ENCODE data around the gene COX6A2.

Gene COX6A2

DNA sequence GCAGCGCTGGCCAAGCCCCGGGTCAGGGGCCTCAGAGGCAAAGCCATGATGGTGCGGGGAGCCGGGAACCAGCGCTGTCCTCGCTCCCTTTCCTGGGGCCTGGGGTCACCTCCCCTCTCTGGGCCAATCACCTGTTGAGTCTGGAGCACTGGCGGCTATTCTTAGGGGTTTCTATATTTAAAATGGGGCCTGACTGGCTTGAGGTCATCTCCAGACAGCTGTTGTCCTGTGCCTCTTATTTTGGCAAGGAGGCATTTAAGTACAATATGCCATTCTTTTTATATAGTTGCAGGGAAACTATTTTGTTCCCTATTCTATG lies at the start of gene COX6A2:
TSS of gene COX6A2 (minus strand) at position 82 of the 319 bp plus-strand sequence. CDS start at position 47, 35 bp downstream.
- DNase-seq (ENCODE audit: low spot score), result no peak

DNA sequence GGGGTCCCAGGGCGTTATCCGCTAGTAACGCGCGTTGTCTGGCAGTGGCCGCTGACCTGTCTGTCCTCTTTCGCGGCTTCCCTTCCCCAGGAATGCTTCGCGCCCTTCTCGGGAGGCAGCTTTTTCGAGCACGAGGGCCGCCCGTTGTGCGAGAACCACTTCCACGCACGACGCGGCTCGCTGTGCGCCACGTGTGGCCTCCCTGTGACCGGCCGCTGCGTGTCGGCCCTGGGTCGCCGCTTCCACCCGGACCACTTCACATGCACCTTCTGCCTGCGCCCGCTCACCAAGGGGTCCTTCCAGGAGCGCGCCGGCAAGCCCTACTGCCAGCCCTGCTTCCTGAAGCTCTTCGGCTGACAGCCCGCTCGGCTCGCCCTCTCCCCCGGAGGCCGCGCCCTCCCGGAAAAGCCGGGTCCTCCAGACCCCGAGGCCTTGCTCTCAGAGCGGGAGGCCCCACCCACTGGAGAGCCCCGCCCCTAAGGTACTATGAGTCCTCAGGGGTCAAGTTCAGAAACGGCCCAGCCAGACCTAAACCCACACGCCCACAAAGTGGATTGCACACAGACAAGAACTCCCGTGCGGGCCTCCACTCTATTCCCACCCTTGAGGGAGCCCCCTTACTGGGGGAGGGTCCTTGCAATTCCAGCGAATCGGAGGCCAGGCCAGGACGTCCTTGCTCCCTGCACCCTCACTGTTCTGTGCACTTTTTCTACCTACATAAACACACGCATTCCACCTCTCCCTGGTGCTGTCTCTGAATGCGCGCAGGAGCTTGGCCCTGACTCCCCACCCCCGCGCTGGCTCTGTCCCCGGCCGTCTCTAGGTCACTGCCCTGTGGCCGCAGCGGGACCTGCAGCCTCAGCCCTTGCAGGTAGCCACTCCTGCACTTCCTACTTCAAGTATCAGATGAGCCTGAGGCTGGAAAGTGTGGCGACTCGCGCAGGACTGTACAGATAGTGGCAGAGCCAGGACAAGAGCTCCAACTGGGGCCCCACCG lies 49.4 kb upstream of the COX6A2 start:
- peak; percentile 46 for DNase-seq (ENCODE audit: low spot score)

DNA sequence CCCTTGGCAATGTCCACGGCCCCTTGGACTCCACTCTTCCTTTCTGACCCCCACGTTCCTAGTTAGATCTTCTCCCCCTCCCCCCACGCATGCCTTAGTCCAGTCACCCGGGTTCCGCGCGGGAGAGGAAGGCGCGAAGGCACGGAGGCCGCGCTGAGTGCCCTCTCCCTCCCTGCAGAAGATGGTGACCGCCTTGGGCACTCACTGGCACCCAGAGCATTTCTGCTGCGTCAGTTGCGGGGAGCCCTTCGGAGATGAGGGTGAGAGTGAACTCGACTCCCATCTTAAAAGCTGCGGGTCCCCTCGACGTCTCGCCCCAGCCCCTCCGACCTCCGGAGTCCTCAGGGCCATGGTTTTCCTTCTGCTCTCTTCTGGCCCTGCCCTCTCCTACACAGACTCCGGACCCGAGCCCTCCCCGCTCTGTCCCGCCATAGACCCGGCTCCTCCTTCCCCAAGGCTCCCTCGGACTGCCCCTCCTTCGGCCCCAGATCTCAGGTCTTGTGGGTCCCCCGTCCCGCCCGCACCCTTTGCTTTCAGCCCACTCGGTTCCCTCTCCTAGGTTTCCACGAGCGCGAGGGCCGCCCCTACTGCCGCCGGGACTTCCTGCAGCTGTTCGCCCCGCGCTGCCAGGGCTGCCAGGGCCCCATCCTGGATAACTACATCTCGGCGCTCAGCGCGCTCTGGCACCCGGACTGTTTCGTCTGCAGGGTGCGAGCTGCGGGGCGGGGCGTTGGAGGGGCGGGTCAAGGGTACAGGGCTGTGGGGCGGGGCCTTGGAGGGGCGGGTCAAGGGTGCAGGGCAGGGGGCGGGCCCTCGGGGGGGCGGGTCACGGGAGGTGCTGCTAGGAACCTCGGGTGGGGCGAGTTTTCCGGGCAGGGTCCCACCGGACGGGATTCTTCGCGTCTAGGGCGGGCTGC lies 48.4 kb upstream of the COX6A2 start:
- peak; percentile 50 for DNase-seq (ENCODE audit: low spot score)

DNA sequence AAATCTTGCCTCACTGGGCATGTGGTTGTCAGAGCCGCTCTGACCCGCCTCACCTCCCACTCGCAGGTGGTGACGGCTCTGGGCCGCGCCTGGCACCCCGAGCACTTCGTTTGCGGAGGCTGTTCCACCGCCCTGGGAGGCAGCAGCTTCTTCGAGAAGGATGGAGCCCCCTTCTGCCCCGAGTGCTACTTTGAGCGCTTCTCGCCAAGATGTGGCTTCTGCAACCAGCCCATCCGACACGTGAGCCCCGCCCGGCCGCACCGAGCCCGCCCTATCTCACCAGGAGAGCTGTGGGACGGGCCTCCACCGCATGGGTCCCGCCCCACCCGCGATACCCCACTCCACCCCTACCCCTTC lies 47.8 kb upstream of the COX6A2 start:
- no peak for DNase-seq (ENCODE audit: low spot score)

DNA sequence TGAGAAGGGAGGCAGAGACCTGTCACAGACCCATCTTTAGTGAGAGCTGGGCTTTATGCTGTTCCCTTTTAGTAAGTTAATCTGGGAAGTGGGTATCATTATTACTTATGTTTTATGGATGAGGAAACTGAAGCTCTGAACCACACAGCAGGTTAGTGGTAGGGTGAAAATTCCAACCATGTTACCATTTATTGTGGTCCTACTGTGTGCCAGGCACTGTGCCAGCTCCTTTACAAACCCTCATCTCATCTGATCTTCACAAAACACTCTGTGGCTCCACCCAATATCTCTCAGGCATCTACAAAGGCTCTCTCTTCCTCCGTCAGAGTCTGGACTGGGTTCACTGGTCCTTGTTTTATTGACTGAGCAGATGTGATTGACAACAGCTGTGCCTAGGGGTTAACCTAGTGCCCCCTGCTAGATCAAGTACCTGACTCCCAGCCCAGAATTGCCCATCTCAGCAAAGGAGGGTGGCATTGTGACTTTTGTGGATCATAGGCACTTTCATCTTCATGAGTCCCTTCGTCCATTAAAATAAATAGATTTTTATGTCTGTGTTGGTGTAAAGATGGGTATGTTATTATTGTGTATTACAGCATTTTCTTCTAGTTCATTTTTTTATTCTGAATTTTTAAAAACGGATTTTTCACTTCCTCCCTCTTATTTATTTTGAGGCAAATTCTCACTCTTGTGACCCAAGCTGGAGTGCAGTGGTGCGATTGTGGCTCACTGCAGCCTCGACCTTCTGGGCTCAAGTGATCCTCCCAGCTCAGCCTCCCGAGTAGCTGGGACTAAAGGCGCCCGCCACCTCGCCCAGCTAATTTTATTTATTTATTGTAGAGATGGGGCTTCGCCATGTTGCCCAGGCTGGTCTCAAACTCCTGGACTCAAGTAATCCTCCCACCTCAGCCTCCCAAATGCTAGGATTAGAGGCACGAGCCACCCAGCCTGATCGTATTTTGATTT lies 46.9 kb upstream of the COX6A2 start:
- DNase-seq (ENCODE audit: low spot score), result no peak

DNA sequence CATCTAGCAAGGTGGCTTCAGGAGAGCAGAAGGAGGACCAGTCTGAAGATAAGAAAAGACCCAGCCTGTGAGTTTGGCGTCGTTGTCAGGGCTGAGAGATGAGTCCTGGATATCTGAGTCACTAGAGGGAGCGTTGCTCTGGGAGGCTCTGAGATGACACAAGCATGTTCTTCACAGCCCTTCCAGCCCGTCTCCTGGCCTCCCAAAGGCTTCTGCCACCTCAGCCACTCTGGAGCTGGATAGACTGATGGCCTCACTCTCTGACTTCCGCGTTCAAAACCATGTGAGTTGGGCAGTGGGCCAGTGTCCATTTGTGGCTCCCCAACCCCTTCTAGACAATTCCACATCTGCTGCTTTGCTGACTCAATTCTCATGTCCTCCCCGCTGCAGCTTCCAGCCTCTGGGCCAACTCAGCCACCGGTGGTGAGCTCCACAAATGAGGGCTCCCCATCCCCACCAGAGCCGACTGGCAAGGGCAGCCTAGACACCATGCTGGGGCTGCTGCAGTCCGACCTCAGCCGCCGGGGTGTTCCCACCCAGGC lies 46.1 kb upstream of the COX6A2 start:
- DNase-seq (ENCODE audit: low spot score), result no peak

DNA sequence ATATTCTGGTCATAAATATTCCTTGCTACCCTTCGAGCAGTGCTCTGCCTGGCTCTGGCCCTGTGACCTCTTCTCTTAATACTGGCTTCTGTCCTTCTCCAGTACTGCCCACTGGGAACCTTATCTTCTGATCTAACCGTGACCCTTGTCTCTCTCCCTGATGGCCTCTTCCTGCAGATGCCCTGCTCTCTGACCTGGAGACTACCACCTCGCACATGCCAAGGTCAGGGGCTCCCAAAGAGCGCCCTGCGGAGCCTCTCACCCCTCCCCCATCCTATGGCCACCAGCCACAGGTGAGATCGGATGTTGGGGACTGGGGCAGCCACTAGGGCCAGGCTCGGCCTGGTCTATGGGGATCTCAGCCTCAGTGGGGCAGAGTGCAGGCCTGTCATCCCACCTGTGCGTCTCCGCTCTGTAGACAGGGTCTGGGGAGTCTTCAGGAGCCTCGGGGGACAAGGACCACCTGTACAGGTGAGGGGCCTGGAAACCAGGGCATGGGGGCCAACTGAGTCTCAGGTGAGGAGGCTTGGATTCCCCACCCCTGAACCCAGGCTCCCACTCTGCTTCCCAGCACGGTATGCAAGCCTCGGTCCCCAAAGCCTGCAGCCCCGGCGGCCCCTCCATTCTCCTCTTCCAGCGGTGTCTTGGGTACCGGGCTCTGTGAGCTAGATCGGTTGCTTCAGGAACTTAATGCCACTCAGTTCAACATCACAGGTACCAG lies 45.3 kb upstream of the COX6A2 start:
- DNase-seq (ENCODE audit: low spot score), result no peak

DNA sequence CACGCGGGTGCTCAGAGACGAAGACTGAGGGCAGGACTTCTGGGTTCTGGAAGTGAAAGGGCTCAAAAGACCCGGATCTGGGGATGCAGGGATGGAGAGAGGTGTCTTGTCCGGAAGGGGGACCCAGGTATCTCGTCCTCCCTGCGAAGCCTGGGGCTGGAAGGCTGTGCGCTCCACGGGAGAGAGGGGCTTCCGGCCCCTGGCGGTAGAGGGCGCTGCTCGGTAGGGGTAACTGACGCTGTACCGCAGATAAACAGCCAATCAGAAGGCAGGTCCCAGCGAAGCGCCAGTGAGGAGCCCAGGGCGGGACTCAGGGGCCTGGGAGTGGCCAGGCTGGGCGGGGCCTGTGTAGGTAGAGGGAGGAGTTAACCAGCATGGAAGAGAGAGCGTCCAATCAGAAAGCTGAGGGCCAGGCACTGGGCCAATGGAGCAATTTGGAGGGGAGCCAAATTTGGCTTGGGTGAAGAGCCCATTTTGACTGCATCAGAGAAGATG lies 44.6 kb upstream of the COX6A2 start:
- peak; percentile 88 for DNase-seq (ENCODE audit: low spot score)

DNA sequence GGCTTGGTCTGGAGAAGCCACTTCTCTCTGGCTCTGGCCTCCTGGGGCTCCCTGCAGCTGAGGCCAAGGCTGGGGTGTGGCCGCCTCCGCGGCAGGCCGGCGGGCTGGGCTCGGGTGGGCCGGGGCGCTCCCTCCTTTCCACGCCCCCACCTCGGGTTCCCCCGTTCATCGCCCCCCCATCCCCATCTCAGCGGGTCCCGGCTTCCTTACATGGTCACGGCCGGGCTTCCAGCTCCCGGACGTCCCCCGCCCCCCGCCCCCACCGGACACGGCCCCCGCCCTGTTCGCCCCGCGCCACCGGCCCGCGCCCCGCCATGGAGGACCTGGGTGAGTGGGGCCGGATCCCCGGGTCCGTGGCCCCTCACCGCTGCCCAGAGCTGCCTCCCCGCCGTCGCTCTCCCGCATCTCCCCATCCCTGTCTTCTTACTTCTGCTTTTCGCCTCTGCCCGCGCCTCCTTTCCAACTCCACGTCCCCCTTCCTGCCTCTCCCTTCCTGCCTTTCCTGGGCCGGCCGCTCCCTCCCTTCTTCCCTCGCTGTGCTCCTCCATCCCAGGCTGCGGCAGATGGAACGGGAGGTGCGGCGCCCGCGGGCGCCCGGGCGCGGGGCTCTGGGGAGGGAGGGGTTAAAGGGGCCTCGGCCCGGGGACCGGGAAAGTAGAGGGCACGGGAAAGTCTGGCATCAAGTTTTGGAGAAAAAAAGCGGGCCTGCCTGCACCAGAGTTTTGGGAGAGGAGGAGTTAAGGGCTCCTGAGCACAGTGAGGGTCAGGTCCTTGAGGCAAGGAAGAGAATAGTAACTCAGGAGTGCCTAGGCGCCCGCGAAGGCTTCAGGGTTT lies 43.9 kb upstream of the COX6A2 start, which contains the start of gene TGFB1I1:
TSS of gene TGFB1I1 (plus strand) at position 278 of the 834 bp plus-strand sequence. CDS start at position 315, 37 bp downstream.
- peak; percentile 52 for DNase-seq (ENCODE audit: low spot score)

DNA sequence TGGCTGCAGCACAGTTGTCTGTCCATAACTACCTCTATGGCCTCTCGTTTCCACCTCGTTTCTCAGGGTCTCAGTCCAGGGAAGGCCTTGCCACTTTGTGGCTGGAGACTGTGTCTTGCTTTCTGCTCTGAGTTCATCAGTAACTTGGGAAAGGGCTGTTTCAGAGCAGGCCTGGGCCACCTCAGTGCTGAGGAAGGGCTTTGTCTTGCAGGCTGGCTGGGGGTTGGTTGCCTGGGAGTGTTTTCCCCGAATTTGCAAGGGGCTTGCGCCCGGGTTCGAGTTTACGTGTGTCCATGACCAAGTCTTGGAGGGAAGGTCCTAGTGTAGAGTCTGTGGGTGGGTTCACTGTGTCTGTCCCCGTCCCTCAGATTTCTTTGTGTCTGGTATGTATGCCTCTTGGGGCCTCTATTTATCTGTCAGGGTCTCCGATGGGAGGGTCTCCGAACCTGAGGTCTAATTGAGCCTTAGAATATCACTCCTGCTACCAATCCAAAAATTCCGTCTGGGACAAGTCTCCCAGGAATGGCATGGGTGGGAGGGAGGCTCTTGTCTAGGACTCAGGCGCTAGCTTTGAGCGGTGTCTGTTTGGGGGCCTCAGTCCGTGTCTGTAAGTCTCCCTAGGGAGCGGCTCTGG lies 43.2 kb upstream of the COX6A2 start:
- DNase-seq (ENCODE audit: low spot score), result no peak

DNA sequence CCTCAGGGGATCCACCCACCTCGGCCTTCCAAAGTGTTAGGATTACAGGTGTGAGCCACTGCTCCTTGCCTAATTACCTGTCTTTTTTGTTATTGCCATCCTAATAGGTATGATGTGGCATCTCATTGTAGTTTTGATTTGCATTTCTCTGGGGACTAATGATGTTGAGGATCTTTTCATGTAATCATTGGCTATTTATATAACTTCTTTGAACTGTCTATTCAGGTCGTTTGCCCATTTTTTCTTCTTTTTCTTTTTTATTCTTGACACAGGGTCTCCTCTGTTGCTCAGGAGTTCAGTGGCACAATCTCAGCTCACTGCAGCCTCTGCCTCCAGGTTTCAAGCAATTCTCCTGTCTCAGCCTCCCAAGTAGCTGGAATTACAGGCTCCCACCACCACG lies 42.5 kb upstream of the COX6A2 start:
- no peak for DNase-seq (ENCODE audit: low spot score)

DNA sequence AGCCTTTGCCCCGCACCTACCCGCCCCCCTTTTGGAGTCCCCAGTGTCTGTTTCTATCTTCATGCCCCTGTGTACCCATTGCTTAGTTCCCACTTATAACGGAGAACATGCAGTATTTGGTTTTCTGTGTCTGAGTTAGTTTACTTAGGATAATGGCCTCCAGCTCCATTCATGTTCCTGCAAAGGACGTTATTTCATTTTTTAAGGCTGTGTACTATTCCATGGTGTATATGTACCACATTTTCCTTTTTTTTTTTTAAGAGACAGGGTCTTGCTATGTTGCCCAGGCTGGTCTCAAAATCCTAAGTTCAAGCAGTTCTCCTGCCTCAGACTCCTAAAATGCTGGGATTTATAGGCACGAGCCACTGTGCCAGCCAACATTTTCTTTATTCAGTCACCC lies 39.7 kb upstream of the COX6A2 start:
- no peak for DNase-seq (ENCODE audit: low spot score)

DNA sequence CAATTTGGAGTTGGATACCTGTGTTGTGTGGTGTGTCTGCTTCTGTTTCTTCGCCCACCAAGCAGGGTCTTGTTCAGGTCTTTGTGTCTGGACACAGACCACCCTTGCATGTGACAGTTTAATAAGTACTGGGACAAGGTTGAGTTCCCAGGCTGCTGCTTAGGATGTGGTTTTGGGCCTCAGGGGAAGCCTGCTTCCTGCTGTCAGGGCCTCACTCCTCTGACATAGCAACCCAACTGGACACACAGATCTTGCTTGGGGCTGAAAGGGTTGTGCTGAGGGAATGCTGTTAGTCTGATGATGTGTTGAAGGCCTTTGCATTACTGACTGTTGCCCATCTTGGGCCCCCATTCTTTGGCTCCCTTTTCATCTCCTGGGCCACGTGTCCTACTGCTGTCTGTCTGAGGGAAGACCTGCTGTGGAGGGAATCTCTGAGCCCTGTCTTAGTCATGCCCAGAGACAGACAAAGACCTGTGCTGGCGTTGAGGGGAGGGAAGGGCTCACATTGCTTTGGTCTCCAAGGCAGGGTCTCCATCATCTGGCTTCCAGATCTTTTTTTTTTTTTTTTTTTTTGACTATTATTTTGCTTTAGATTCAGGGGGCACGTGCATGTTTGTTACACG lies 39.1 kb upstream of the COX6A2 start:
- DNase-seq (ENCODE audit: low spot score), result no peak

DNA sequence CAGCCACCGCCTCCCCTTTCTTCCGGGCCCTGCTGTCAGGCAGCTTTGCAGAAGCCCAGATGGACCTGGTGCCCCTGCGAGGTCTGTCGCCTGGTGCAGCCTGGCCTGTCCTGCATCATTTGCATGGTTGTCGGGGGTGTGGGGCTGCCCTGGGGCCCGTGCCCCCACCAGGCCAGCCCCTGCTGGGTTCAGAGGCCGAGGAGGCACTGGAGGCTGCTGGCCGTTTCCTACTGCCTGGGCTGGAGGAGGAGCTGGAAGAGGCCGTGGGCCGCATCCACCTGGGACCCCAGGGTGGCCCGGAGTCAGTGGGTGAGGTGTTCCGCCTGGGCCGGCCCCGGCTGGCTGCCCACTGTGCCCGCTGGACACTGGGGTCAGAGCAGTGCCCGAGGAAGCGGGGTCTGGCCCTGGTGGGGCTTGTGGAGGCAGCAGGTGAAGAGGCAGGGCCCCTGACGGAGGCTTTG lies 38.3 kb upstream of the COX6A2 start:
- no peak for DNase-seq (ENCODE audit: low spot score)

DNA sequence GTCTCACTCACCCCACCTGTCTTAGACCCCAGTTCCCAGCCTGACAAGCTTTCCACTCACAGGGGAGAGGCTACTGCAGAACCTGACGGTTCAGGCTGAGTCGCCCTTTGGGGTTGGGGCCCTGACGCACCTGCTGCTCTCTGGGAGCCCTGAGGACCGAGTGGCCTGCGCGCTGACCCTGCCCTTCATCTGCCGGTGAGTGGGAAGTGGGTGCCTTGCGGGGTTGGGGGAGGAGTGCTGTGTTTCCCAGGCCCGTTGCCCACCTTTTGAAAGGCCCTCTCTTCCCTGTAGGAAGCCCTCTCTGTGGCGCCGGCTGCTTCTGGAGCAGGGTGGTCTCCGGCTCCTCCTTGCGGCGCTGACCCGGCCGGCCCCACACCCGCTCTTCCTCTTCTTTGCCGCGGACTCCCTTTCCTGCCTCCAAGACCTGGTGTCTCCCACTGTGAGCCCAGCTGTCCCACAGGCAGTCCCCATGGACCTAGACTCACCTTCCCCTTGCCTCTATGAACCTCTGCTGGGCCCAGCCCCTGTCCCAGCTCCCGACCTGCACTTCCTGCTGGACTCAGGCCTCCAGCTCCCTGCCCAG lies 37.7 kb upstream of the COX6A2 start:
- no peak for DNase-seq (ENCODE audit: low spot score)

DNA sequence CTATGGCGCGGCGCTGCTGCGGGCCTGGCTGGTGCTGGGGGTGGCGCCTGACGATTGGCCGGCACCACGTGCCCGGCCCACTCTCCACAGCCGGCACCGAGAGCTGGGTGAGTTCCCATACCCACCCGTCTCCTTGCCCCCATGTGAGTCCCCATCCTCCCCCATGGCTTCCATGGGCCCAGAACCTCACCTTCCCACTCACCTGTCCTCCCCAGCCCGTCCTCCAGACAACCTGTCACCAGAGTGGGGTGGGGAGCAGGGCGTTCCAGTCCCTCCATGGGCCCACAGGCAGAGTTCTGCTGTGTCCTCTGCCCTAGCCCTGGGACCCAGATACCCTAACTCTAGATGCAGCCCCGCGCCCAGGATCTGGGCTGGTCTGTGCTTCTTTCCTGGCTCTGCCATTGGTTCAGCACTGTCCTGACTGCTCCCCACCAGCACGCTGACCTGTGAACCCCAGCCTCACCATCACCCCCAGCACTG lies 36.7 kb upstream of the COX6A2 start:
- no peak for DNase-seq (ENCODE audit: low spot score)

DNA sequence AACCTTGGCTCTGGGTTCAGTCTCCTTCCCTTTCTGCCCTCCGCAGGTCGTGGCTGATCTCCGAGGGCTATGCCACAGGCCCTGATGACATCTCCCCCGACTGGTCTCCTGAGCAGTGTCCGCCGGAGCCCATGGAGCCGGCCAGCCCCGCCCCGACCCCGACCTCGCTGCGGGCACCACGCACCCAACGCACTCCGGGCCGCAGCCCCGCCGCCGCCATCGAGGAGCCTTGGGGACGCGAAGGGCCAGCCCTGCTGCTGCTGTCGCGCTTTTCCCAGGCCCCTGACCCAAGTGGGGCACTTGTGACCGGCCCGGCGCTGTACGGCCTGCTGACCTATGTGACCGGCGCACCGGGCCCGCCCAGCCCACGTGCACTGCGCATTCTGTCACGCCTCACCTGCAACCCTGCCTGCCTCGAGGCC lies 36.2 kb upstream of the COX6A2 start:
- DNase-seq (ENCODE audit: low spot score), result no peak
